HG03460 (cell line): ENCODE measurements around the gene PDE7B.

Source experiments
- ATAC-seq: cut with Tn5 transposase; IDR thresholded peaks from one replicate; pipeline ENCODE4 v1.9.1; 2021; ENCODE audit not compliant: unreplicated experiment

PDE7B gene

DNA sequence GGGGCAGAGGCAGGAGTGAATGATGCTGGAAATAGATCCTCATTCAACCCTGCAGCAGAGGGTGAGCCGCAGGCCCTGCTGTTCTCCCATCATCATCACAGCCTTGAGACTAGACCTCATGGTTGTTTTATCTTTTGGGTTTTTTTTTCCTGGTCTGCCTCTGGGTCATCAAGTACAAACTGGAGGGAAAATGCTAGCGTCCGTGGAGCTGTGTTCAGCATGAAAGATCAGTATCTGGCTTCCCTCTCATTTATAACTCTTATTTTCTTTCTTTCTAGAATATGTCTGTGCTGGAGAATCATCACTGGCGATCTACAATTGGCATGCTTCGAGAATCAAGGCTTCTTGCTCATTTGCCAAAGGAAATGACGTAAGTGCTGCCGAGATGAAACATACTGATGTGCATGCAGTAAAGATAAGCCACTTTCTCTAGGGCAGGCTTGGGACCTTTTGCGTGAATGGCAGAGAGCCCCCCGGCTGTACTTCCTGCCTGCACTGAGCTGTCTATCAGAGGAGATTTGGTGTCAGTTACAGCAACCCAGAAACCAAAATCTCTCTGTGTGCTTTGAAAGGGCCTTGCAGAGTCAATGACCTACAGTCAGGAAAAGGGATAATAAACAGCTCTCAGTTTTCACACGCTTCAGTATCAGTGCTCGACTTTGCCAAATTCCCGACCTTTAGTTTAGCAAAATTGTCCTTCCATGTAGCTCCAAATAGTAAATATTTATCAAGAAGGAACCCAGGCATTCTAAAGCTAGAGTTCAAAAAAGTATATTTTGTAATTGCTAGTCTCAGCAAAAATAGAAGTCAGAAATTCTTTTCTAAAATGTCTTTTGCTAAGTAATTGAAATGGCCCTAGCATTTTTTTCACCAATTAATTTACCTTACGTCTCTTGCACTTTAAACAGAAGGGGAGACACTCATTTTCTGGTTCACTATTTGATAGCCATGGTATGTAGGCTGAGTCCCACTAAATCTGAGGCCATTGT, 322.3 kb downstream of the PDE7B start:
- ATAC-seq = no peak

DNA sequence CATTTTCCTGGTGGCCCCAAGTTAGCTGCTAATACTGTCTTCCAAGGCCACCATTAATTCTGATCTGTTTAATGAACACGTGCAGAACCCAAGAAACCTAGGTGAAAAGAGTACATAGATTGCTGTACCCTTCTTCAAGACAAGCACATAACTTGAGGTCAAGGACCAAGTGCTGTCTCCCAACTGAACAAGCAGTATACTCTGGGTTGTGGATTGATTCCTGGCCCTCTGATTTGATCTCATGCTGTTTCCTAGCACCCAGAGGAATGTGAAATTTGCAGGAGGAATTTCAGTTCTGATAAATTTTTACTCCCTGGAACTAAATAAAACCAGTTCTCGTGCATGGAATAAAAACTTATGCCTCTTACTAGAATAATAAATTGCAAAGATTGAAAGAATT, 323.0 kb downstream of the PDE7B start:
- no peak for ATAC-seq

DNA sequence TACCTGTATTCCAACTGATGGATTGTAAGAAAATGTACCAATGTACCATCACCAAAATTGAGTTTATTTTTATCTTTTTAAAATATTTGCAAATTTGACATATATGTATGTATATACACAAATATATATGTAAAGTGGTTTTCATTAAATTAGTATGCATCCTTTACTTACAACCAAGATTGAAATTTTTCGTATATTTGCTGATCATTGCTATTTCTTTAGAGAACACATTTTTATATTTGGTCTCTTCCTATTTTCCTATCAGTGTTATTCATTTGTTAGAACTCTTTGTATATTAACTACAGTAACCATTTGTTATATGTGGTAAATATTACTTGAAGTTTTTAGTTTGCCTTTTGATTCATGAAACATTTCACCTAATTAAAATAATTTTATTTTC, 324.4 kb downstream of the PDE7B start:
- ATAC-seq = no peak

DNA sequence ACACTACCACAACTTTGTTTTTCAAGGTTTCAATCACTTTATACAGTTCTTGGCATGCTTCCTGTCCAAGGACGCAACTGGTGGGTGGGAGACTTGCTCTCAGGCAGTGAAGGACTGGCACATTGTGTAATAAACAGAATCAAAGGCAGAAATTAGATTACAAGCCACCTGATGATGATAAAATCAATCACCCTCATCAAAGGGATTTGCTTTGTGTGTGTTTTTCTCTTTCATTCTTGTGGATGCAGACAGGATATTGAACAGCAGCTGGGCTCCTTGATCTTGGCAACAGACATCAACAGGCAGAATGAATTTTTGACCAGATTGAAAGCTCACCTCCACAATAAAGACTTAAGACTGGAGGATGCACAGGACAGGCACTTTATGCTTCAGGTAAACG, 327.2 kb downstream of the PDE7B start:
- ATAC-seq = no peak

DNA sequence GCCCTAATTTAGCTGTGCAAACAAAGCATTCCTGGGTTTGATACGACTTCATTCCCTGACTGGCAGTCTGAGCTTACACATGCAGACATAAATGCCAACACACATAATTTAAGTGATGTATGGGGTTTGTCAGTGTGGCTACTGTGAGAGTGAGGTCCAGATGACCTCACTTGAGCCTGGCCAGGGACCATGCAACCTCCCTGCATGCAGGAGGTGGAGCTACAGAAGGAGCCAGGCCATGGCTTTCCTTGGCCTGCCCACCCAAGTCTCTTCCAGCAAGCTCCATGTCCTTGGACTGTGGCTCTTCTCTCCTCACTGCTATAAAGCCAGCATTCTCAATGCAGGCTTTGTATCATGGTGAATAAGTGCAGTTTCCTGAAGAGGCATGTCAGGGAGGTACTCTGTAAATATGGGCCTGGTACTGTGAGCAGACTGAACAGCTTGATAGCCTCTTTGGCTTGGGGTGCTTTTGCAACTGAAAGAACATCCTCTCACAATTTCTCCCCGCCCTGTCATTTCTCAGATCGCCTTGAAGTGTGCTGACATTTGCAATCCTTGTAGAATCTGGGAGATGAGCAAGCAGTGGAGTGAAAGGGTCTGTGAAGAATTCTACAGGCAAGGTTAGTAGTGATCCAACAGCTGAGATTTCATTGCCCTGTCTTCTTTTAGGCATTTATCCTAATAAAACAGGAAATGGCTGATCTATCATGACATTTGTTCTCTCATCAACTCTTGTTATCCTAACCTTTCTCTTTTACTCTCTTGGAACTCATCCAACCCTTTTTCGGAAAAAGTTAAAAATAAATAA, 329.4 kb downstream of the PDE7B start:
- no peak for ATAC-seq

DNA sequence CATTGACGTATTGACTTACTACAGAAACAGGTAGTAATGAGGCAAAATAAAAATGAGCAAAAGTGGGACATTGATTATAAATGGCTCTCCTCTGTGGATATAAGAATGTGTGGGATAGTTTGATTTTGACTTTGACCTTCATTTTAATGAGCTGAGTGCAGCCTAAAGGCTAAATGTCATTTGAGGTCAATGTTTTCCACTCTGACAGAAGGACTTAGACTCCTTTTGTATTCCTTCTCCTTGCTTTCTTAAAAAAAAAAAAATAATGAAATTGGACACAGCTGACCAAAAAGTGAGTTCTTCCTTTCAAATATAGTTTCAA, 330.0 kb downstream of the PDE7B start:
- no peak for ATAC-seq

DNA sequence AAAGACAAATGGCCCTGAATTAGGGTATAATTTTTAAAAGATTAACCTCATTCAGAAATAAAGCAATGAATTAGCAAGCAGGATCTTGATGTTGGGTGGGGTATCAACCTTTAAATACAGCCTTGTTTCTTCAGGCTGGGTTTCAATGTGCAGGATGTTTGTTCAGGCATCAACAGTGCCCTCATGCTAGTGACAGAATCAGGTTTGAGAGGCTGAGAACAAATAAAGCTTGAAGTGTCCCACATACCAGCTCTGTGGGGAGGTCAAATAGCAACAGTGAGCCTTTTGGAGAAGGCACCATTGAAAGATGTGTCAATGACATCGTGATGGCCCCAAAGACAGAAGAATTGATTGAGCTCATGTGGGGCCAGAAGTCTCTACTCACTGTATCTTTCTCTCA, 330.4 kb downstream of the PDE7B start:
- no peak for ATAC-seq

DNA sequence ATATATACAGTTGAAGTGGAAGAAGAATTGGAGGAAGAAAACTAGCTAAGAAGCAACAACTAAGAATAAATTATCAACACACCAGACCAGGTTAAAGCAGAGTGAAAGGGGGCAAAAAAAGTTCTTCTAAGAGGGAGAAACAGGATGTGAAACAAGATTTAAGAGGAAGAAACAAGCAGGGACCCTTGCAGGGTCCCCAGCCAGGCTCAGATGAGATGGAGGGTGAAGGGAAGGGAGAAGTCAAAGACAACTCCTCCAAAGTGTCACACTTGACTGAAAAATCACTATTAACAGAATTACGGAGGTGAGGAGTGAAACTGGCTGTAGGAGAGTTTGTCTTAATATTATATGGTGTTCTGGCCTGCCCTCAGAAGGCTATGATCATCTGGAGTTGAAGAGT, 333.2 kb downstream of the PDE7B start:
- no peak for ATAC-seq

DNA sequence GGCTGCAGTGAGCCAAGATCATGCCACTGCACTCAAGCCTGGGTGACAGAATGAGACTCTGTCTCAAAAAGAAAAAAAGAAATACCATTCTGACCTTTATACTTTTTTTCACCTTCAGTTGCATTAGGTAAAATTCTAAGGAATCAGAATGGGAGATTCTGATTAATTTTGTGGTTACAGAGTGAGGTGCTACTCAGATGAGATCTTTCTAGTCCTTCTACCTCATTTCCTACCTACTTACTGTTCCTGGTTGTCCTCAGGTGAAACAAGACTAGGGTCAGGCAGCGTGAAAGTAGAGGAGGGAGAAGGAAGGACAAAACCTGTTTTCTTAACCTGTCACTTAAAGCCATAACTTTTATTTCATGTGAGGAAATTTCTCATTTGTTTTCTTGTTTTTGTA, 334.9 kb downstream of the PDE7B start:
- ATAC-seq = no peak

DNA sequence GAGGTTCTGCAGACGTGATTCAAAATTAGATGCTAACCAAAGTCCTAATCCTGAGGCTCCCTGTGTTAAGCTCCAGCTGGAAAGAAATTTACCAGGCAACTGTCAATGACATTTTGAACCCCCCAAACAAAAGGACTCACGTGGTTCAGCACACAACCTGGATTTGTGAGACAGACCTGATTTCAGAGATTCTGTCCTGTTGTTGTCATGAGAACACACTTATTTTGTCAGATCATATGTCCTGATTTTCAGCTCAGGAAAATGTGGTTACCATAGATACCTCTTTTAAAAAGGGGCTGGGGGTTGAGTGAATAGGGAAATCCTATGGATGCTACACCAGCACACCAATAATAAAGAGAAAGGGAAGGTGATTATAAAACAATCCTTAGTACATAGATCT, 337.0 kb downstream of the PDE7B start:
- ATAC-seq = no peak

DNA sequence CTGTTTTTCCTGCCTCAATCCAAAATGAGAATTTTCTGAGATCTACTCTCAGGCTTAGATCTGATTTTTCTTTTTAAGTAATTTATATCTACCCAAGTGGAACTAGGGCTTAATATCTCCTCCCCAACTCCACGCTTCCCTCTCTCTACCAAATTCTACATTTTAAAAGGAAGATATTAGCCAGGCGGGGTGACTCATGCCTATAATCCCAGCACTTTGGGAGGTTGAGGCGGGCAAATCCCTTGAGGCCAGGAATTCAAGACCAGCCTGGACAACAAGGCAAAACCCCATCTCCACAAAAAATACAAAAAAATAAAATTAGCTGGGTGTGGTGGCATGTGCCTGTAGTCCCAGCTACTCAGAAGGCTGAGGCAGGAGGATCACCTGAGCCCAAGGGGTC, 337.6 kb downstream of the PDE7B start:
- no peak for ATAC-seq

DNA sequence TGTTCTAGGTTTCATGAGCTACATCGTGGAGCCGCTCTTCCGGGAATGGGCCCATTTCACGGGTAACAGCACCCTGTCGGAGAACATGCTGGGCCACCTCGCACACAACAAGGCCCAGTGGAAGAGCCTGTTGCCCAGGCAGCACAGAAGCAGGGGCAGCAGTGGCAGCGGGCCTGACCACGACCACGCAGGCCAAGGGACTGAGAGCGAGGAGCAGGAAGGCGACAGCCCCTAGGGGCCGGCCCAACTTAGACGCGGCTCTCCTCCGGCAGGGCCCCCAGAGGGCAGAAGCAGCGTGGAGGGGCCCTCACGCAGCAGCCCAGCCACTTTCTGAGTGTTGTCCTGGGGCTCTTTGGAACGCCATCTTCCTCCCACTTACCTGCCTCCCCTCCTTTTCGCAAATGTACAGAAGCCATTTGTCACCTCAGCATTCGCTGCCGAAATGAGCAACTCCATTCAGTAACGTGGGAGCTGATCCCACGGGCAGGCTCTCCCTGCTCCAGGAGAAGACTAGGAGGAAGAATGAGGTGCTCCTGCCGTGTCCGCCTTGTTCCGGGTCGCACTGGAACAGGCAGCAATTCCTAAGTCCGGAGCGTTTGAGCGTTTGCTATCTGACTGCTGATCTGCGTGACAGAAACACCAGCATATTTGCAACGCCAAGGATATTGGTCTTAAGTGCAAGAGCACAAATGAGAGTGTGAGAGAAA, 340.3 kb downstream of the PDE7B start:
- no peak for ATAC-seq

DNA sequence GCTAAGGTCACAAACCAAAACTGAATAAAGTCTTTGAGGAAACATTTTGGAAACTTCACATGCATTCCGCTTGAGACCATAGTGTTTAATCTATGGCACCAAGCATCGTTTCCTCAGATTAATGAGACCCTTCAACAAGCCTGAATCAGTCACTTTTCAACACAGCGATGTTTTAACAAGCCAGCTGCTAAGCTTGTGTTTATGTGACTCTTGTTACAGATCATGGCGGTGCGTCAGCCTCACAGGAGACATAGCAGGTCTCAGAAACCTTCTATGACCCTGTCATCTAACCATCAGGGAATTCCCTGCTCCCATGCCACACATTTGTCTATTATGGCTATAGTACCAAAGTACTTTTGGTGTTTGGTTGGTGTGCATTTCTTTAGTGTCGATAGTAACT, 341.4 kb downstream of the PDE7B start:
- no peak for ATAC-seq

DNA sequence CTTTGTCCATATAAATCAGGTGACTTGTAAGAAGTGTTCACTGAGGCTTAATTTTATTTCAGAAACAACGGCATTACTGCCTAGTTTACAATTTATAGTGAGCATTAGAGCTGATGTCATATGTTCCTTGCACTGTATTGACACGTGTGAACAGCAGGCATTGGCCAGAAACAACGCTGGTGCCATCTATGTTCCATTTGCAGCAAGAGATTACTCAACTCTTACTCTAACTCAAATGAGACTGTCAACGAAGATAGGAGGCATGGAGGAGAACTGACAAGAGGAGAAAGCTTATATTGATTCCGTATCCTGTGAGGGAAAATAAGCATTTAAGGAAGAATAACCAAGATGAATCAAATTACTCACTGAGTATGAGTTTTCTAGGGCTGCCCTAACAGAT, 350.2 kb downstream of the PDE7B start:
- no peak for ATAC-seq

DNA sequence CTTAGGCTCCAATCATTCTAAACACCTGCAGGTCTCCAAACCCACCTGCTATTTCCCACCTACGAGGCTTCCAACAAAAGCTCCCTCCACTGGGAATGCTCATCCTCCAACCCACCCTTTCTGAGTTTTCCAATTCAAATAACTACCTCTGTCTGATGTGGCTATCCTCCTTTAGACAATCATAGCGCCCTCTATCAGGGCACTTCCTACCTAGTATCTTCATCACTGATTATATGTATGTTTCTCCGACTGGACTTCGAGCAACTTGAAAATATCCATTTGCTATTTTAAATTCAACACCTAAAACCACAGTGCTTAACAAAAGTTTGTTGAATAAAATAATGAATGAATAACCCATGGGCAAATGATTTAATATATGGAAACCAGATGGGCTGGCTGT, 357.3 kb downstream of the PDE7B start:
- no peak for ATAC-seq

DNA sequence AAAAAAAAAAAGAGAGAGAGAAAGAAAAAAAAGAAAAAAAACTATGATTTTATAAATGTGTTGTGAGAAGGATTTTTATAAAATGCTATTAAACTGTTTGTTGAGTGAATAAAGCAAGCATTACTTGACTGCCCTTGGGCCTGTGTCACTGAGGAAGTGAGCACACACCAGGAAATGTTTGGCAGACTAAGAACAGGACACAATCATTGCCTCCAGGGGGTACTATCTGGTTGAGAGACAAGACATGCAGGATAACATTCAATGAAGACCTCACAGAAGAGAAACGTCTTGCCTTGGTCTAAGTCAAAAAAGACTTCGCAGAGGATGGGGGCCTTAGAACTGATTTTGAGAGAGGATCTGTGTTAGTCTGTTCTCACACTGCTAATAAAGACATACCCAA, 358.0 kb downstream of the PDE7B start:
- ATAC-seq = no peak

DNA sequence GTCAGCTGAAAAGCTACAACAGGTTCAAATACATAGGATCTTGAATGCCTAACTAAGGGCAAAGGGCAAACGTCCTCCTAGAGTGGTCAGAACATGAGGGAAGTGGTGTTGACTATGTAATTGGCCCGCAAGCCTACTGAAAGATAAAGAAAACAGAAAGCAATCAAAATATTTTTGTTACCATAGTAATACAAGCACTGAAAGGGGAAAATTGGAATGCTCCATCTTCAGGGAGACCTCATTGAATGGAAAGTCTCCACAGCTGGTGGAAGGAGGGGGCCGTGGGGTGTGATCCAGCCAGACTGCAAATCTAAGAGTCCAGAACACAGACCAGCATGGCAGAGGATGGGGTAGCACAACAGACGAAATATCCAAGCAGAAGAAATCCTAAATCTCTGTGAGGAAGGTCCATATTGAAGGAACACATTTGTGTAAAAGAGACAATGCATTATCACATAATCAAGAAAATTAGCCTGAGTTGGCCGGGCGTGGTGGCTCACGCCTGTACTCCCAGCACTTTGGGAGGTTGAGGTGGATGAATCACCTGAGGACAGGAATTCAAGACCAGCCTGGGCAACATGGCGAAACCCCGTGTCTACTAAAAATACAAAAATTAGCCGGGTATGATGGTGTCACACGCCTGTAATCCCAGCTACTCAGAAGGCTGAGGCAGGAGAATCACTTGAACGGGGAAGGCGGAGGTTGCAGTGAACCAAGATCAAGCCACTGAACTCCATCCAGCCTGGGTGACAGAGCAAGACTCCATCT, 359.1 kb downstream of the PDE7B start:
- ATAC-seq = no peak

DNA sequence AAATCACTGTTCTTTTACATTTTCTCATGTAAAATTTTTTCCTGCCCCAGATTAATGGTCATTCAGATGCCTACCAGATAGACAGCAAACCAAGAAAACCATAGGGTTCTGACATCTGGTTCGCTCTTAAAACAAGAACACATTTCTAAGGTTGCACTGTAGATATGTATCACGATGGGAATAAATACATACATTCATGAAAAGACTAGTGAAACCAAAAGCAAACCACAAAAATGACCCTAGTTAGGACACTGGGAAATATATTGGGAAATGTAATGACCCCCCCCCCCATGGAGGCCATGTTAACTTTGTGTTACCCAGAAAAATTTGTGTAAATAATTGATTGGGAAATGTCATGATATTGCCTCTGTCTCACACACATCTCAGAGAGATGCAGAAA, 361.1 kb downstream of the PDE7B start:
- no peak for ATAC-seq

DNA sequence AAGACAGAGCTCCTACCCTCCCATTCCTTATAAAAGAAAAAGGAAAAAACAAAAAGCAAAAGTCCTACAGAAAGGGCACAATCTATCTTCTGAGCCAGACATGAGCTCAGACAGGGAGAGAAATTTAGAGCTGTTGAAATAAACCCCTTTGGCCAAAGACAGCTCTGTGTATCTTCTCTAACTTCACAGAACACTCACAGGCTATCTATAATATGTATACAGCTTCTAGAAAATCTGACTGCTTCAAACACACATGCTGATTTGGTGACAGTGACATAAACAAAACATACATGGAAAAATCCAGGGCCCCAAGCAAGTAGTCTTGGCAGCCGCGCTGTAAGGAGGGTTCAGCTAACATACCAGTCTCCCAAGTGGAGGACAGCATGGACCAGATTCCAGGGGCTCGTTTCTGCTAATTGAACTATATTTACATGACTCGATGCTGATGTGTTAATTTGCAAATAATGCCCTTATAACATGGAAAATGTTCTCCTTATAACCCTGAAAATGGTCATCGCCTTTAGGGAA, 361.6 kb downstream of the PDE7B start:
- ATAC-seq = no peak

DNA sequence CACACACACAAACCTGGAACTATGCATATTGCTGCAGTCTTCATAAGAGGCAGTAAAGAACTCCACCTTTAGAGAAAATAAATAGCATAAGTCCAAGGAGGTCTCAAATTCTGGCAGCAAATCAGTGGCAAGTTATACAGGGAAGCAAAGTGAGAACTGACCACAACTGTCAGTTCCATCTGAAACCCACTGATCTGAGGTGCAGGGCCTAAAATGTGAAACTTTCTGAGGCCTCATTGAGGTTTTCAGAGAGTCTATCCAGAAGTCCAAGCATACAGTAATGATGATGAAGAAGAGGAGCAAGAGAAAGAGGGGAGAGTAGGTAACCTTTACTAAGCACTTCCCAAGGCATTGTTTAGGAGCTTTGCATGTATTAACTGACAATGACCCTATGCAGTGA, 362.4 kb downstream of the PDE7B start:
- ATAC-seq = no peak
